A673 (cell line): ENCODE results near the gene PRKCA. TPM values are rescaled to one million over a fixed set of nuclear protein-coding genes. Genes with fewer than 3 reads are reported as not detected.
A peak's percentile ranks its signal among the peaks of the same experiment; 100 is the strongest.

Experiments
- BruUV-seq: library from RNA; stranded (reverse); fragments of 400-500 nt; replicated peaks from 2 replicates; lab custom pipeline; 2021; lab: Mats Ljungman, UMichigan
- CTCF ChIA-PET: fragments of 300-600 bp; sonication (Branson Sonifier 250); formaldehyde crosslinking; loops from one replicate; lab custom pipeline; 2022; ENCODE audit warnings: antibody characterized with exemption; lab: Charles Lee
- POLR2A ChIA-PET: fragments of 300-600 bp; sonication (Branson Sonifier 250); formaldehyde crosslinking; loops from one replicate; lab custom pipeline; 2022; ENCODE audit warnings: antibody characterized with exemption; ENCODE audit not compliant: low non-redundant PET; lab: Charles Lee
- DNase-seq: peaks from one replicate; pipeline ENCODE4 v3.0.0-alpha.2; 2015; ENCODE audit warnings: low spot score
- H3K27ac ChIP-seq: fragments of 200-600 bp; sonication (generic); 2 replicates; pipeline ENCODE4 v1.5.1; 2016; ENCODE audit warnings: mixed run types, low read depth, mild to moderate bottlenecking, mixed read lengths, antibody characterized with exemption, low read length; ENCODE audit not compliant: poor library complexity, severe bottlenecking
- H3K27me3 ChIP-seq: fragments of 200-600 bp; sonication (generic); replicated peaks from 2 replicates; pipeline ENCODE4 v1.6.1; 2017; ENCODE audit warnings: mixed run types, low read depth, mild to moderate bottlenecking, mixed read lengths, antibody characterized with exemption, low read length; ENCODE audit not compliant: insufficient read depth, poor library complexity
- H3K36me3 ChIP-seq: fragments of 200-600 bp; sonication (generic); 2 replicates; pipeline ENCODE4 v1.6.1; 2016; ENCODE audit warnings: mixed run types, mild to moderate bottlenecking, mixed read lengths, antibody characterized with exemption, low read length; ENCODE audit not compliant: insufficient read depth, poor library complexity, severe bottlenecking
- H3K4me1 ChIP-seq: fragments of 200-600 bp; sonication (generic); 2 replicates; pipeline ENCODE4 v1.6.1; 2017; ENCODE audit warnings: mixed run types, mild to moderate bottlenecking, mixed read lengths, antibody characterized with exemption, low read length; ENCODE audit not compliant: insufficient read depth, poor library complexity, severe bottlenecking
- H3K4me3 ChIP-seq: fragments of 200-600 bp; sonication (generic); 2 replicates; pipeline ENCODE4 v1.5.1; 2016; ENCODE audit warnings: low read depth, mixed run types, mild to moderate bottlenecking, mixed read lengths, low read length; ENCODE audit not compliant: poor library complexity, severe bottlenecking
- H3K9me3 ChIP-seq: fragments of 200-600 bp; sonication (generic); 2 replicates; pipeline ENCODE4 v1.6.1; 2016; ENCODE audit warnings: mixed run types, low read depth, mild to moderate bottlenecking, mixed read lengths, antibody characterized with exemption, low read length; ENCODE audit not compliant: poor library complexity, severe bottlenecking
- EZH2 ChIP-seq: fragments of 200-600 bp; sonication (generic); IDR thresholded peaks from 2 replicates; pipeline ENCODE4 v1.6.1; 2017; ENCODE audit warnings: borderline replicate concordance, low read depth, mild to moderate bottlenecking, mixed read lengths, antibody characterized with exemption, low read length; ENCODE audit not compliant: poor library complexity, severe bottlenecking
- intact Hi-C: fragments of 100-400 bp; cut with micrococcal nuclease; formaldehyde crosslinking; loops from one replicate; pipeline ENCODE4 v1.10.0; 2022; ENCODE audit not compliant: unreplicated experiment
- total RNA-seq: library from RNA; stranded (reverse); gene quantifications from 2 replicates; pipeline ENCODE4 v1.2.3, GENCODE V29; 2021
- TF ChIP-seq, protein P1 (sequence below): fragments of 300-800, 200-600 bp; sonication (generic); conservative IDR thresholded peaks from 2 replicates; pipeline ENCODE4 v1.5.1; 2017; ENCODE audit warnings: low read depth, mild to moderate bottlenecking, antibody characterized with exemption, low read length, moderate library complexity, mixed read lengths

PRKCA gene
- total RNA-seq, 1 experiment from 2014 or later = 16.3 TPM

DNA sequence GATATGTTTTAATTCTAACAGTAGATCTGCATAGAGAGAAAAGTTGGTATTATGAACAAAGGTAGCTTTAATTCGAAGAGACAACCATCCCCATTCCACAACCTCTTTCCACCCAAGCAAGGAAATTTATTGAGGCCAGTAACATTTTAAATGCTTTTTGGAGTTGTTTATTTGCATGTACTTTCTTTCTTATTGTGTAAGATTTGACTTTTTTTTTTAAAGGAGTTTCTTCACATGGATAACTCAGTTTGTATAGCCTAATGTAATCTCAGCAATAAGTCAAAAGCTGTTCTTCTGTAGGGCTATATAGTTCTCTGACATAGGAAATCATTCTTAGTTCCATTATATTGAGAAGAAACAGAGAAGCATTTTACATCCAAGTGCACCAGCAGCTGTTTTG is 163.3 kb downstream of the PRKCA start:
- no TSS peak for BruUV-seq
- Histone ChIP-seq H3K27ac (no peak overlapping the region), H3K27me3 (no peaks in the 10 kb centered on the region), H3K4me1 (peaks cover 27% of the 10 kb centered on the region), H3K9me3 (no peaks in the 10 kb centered on the region), H3K36me3 (no peaks in the 10 kb centered on the region), H3K4me3 (no peak overlapping the region)
- POLR2A ChIA-PET = interaction anchor here (0.5 kb wide), 1 partner anchor 1001 kb away, joined by 10 read pairs; no protein-coding TSS in a partner anchor
- intact Hi-C loops = no loop called here
- TF ChIP-seq, protein P1, sequence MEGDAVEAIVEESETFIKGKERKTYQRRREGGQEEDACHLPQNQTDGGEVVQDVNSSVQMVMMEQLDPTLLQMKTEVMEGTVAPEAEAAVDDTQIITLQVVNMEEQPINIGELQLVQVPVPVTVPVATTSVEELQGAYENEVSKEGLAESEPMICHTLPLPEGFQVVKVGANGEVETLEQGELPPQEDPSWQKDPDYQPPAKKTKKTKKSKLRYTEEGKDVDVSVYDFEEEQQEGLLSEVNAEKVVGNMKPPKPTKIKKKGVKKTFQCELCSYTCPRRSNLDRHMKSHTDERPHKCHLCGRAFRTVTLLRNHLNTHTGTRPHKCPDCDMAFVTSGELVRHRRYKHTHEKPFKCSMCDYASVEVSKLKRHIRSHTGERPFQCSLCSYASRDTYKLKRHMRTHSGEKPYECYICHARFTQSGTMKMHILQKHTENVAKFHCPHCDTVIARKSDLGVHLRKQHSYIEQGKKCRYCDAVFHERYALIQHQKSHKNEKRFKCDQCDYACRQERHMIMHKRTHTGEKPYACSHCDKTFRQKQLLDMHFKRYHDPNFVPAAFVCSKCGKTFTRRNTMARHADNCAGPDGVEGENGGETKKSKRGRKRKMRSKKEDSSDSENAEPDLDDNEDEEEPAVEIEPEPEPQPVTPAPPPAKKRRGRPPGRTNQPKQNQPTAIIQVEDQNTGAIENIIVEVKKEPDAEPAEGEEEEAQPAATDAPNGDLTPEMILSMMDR = no peak
- no peak for TF ChIP-seq EZH2
- DNase-seq = no peak
- CTCF ChIA-PET = no interaction called here

DNA sequence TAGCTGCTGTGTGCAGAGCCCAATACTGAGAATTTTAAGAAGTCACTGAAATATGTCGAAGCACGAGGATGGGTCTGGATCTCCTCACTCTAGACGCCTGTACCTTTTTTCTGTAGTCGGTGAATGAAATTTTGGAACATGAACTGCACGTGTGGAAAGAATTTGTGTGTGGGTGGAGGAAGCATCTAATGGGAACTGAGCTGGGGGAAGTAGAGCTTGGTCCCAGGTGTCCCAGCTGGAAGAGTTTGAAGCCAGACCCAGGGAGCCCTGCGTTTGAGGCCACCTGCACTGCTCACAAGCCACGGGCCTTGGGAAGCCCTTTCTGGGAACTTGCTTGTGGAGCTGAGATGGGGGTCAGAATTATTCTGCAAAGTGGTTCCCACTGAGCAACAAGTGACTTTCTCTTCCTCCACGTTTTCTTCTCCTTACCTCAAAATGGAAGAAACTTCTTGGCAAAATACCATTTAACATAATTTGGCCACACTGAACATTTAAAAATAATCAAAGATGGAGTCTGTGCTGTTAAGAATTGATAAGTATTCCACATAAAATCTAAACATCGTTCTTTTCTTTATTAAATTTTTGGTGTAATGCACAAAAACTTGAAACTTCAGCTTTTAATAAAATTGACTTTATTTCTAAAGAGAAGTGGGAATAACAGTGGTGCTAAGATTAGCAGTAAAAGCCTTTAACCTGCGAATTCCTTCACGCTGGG is 163.8 kb downstream of the PRKCA start:
- Histone ChIP-seq H3K36me3 (no peaks in the 10 kb centered on the region), H3K27ac (no peak overlapping the region), H3K9me3 (no peaks in the 10 kb centered on the region), H3K4me1 (peaks cover 27% of the 10 kb centered on the region), H3K27me3 (no peaks in the 10 kb centered on the region), H3K4me3 (no peak overlapping the region)
- intact Hi-C loops = no loop called here
- POLR2A ChIA-PET = interaction anchor here (0.6 kb wide), 1 partner anchor 54 kb away, joined by 3 read pairs; no protein-coding TSS in a partner anchor
- BruUV-seq = no TSS peak
- no peak for DNase-seq
- CTCF ChIA-PET = no interaction called here
- no peak for TF ChIP-seq EZH2

DNA sequence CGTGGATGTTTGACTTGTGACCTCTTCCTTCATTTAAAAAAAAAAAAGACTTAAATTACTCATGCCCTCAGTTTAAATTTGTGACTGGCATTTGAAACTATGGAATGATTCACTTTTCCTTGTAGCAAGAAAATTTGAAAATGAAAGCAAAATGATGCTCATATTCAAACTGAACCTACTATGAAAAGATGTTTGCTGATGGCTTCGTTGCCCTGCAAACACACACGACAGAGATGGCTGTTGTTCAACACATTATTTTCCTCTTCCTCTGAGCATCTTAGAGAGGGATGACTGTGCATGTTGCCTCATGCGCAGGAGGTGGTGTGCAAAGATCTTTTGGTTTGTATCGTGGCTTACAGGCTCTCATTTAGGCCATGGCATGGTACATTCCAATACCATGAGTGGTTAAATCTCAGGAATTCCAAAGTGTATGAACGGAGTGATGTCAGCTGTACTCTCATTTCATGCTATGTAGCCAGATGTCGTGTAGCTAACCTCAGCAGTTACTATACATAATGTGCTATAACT is 164.5 kb downstream of the PRKCA start:
- no peaks in the 10 kb centered on the region for H3K9me3 ChIP-seq
- CTCF ChIA-PET = interaction anchor here (0.7 kb wide), 1 partner anchor 9 kb away, joined by 3 read pairs; no protein-coding TSS in a partner anchor
- peaks cover 27% of the 10 kb centered on the region for H3K4me1 ChIP-seq
- peak; percentile 89 for DNase-seq
- TF ChIP-seq EZH2 = no peak
- TF ChIP-seq, protein P1 = no peak
- H3K27me3 ChIP-seq = no peaks in the 10 kb centered on the region
- no peaks in the 10 kb centered on the region for H3K36me3 ChIP-seq
- H3K4me3 ChIP-seq = no peak overlapping the region
- BruUV-seq = no TSS peak
- intact Hi-C loops = no loop called here
- H3K27ac ChIP-seq = peak overlapping the region; percentile 44
- POLR2A ChIA-PET = interaction anchor here (0.6 kb wide), 2 partner anchors 55 to 214 kb away, joined by 3 to 11 read pairs; no protein-coding TSS in a partner anchor
